OCI-LY3 (cell line): ENCODE results near the gene UMPS.
"Not testable (repeated sequence)": the region's sequence is repeated elsewhere in the genome, so short reads cannot be mapped to it uniquely, and the experiment has no call there.

Source experiments
- H2AFZ ChIP-seq: fragments of 200-600, 300-600 bp; shearing (Covaris generic); 2 replicates; pipeline ENCODE4 v1.6.0; 2014; ENCODE audit warnings: antibody characterized with exemption, low read depth, low read length
- H3K27ac ChIP-seq: fragments of 200-600, 300-600 bp; sonication (generic); 2 replicates; pipeline ENCODE4 v1.5.1; 2014; ENCODE audit warnings: mild to moderate bottlenecking, low read length, moderate library complexity, mixed read lengths
- H3K27me3 ChIP-seq: fragments of 200-600, 300-600 bp; sonication (generic); 2 replicates; pipeline ENCODE4 v1.6.1; 2014; ENCODE audit warnings: low read depth, low read length, mixed read lengths
- H3K36me3 ChIP-seq: fragments of 200-600, 300-600 bp; sonication (generic); replicated peaks from 2 replicates; pipeline ENCODE3; 2014; ENCODE audit warnings: low read depth, low read length, mixed read lengths
- H3K4me1 ChIP-seq: fragments of 300-600, 200-600 bp; sonication (generic); 2 replicates; pipeline ENCODE4 v1.6.1; 2014; ENCODE audit warnings: low read length, mixed read lengths
- H3K4me2 ChIP-seq: fragments of 200-600, 300-600 bp; sonication (generic); 2 replicates; pipeline ENCODE4 v1.6.1; 2014; ENCODE audit warnings: low read length, mixed read lengths
- H3K4me3 ChIP-seq: fragments of 300-600, 200-600 bp; sonication (generic); 2 replicates; pipeline ENCODE4 v1.5.1; 2014; ENCODE audit warnings: antibody characterized with exemption, mild to moderate bottlenecking, low read length, moderate library complexity
- H3K79me2 ChIP-seq: fragments of 300-600, 200-600 bp; shearing (Covaris generic); 2 replicates; pipeline ENCODE4 v1.6.1; 2014; ENCODE audit warnings: mild to moderate bottlenecking, low read length, mixed read lengths
- H3K9ac ChIP-seq: fragments of 300-600, 200-600 bp; shearing (Covaris generic); 2 replicates; pipeline ENCODE4 v1.6.0; 2014; ENCODE audit warnings: mild to moderate bottlenecking, low read length, moderate library complexity
- H3K9me3 ChIP-seq: fragments of 200-600, 300-600 bp; shearing (Covaris generic); 2 replicates; pipeline ENCODE4 v1.6.1; 2014; ENCODE audit warnings: low read length, mixed read lengths; ENCODE audit not compliant: insufficient read depth
- H4K20me1 ChIP-seq: fragments of 200-600, 300-600 bp; sonication (generic); 2 replicates; pipeline ENCODE4 v1.6.1; 2016; ENCODE audit warnings: low read length, mixed read lengths; ENCODE audit not compliant: insufficient read depth
- EZH2phosphoT487 ChIP-seq: fragments of 200-600 bp; shearing (Covaris generic); IDR thresholded peaks from 2 replicates; pipeline ENCODE4 v1.6.1; 2018; ENCODE audit warnings: antibody characterized with exemption, mixed run types, low read depth
- TF ChIP-seq, protein P1 (sequence below): fragments of 200-600, 300-600 bp; sonication (generic); IDR thresholded peaks from 2 replicates; pipeline ENCODE4 v1.5.1; 2014; ENCODE audit warnings: antibody characterized with exemption, low read length, low read depth

Gene UMPS

DNA sequence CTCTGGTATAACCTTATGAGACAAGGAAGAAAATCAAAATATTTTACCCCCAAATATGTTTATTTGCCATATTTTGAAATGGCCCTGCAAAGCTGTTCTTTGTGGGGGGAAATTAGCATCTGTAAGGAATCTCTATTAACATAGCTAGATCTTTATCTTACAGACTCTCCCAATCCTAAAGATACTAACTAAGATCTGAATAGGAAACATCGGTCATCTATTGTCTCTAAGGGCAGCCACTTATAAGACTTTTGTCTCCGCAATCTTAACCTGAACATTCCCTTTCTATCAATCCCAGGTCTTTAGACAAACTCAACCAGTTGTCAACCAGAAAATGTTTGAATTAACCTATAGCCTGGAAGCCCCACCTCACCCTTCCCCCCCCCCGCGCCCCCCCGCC, 21.2 kb downstream of the UMPS start:
- no peak overlapping the region for H2AFZ ChIP-seq
- H3K9ac ChIP-seq: no peak overlapping the region
- TF ChIP-seq, protein P1, sequence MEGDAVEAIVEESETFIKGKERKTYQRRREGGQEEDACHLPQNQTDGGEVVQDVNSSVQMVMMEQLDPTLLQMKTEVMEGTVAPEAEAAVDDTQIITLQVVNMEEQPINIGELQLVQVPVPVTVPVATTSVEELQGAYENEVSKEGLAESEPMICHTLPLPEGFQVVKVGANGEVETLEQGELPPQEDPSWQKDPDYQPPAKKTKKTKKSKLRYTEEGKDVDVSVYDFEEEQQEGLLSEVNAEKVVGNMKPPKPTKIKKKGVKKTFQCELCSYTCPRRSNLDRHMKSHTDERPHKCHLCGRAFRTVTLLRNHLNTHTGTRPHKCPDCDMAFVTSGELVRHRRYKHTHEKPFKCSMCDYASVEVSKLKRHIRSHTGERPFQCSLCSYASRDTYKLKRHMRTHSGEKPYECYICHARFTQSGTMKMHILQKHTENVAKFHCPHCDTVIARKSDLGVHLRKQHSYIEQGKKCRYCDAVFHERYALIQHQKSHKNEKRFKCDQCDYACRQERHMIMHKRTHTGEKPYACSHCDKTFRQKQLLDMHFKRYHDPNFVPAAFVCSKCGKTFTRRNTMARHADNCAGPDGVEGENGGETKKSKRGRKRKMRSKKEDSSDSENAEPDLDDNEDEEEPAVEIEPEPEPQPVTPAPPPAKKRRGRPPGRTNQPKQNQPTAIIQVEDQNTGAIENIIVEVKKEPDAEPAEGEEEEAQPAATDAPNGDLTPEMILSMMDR: no peak
- TF ChIP-seq EZH2phosphoT487: no peak
- H3K4me3 ChIP-seq: no peak overlapping the region
- H3K9me3 ChIP-seq: no peaks in the 10 kb centered on the region
- H3K79me2 ChIP-seq: no peaks in the 10 kb centered on the region
- H4K20me1 ChIP-seq: no peaks in the 10 kb centered on the region
- peaks cover 19% of the 10 kb centered on the region for H3K36me3 ChIP-seq
- H3K27ac ChIP-seq: no peak overlapping the region
- H3K27me3 ChIP-seq: no peaks in the 10 kb centered on the region
- H3K4me1 ChIP-seq: no peaks in the 10 kb centered on the region
- no peak overlapping the region for H3K4me2 ChIP-seq

DNA sequence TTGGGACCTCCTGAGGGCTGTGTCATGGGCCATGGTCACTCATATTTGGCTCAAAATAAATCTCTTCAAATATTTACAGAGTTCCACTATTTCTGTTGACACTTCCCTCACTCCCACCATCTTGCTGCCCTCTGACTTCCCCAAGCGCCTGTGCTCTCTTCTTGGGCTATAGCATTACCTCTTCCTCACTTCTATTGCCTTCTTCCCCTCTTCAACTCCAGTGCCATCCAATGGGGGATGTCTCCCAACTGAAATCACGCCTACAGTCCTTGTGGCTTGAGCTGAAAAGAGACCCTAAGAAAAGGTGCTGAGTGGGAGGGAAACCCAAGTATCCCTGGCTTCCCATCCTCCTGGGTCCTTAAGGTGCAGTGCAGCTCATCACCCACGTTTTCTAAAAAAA, 21.8 kb downstream of the UMPS start:
- H3K27me3 ChIP-seq: no peaks in the 10 kb centered on the region
- no peaks in the 10 kb centered on the region for H4K20me1 ChIP-seq
- H3K36me3 ChIP-seq: peaks cover 14% of the 10 kb centered on the region
- H3K4me3 ChIP-seq: no peak overlapping the region
- no peak overlapping the region for H3K4me2 ChIP-seq
- no peak overlapping the region for H3K27ac ChIP-seq
- no peak for TF ChIP-seq EZH2phosphoT487
- TF ChIP-seq, protein P1: no peak
- no peak overlapping the region for H2AFZ ChIP-seq
- no peaks in the 10 kb centered on the region for H3K4me1 ChIP-seq
- no peak overlapping the region for H3K9ac ChIP-seq
- H3K9me3 ChIP-seq: no peaks in the 10 kb centered on the region
- H3K79me2 ChIP-seq: no peaks in the 10 kb centered on the region

DNA sequence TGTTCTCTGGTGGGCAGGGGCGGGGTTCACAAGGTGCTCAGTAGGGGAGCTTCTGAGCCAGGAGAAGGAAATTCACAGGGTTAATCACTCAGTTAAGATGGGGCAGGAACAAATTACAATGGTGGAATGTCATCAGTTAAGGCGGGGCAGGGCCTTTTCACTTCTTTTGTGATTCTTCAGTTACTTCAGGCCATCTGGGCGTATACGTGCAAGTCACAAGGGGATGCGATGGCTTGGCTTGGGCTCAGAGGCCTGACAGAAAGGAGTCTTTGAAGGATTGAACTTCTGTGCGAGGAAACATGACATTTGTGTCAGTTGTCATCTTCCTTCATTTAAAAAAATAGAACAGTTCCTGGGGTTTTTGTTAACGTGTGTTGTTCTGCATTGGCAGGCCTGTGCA, 27.7 kb downstream of the UMPS start:
- not testable (repeated sequence) for H3K9me3 ChIP-seq, H3K36me3 ChIP-seq, H3K27me3 ChIP-seq, H3K4me2 ChIP-seq, H2AFZ ChIP-seq, H3K9ac ChIP-seq, H4K20me1 ChIP-seq, H3K4me3 ChIP-seq, H3K79me2 ChIP-seq, H3K27ac ChIP-seq
- H3K4me1 ChIP-seq: peaks cover 16% of the 10 kb centered on the region

DNA sequence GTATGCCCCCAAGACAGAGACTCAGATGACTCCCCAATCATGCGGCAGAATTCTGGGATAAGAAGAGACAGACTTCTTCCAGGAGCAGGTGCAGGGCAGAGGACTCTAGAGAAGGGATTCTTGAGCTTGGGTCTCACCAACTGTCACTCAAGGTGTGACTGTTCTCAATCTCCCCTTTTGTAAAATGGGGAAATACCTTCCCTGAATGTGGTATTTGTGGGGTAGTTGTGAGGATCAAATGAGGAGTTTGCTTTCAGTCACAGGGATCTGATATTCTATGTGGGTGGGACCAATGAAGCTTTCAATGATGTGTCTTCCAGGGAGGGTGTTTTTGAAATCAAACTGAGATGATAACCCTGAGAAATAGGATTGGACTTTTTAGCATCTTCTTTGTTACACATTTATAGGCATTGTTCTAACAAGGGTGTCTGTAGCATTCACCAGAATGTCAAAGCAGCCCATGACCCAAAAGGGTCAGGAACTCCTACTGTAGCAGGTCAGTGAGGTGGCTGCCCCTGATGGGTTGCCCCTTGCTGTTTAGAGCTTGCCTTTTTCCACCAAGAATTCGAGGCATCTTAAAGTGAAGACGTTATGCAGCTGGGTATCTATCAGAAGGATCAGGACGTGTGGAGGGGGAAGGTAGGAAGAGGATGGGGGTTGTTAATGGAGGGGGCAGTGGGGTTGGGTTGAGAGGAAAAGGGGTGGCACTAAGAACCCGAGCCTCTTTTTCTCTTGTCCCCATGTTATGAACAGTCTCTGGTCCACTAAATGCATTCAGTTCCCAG, 28.8 kb downstream of the UMPS start:
- Histone ChIP-seq H2AFZ (no peak overlapping the region), H3K27ac (no peak overlapping the region), H3K9ac (no peak overlapping the region), H3K4me1 (peaks cover 16% of the 10 kb centered on the region), H3K4me2 (no peak overlapping the region), H3K27me3 (no peaks in the 10 kb centered on the region), H3K36me3 (no peaks in the 10 kb centered on the region), H3K9me3 (no peaks in the 10 kb centered on the region), H3K4me3 (no peak overlapping the region), H3K79me2 (no peaks in the 10 kb centered on the region), H4K20me1 (no peaks in the 10 kb centered on the region)
- TF ChIP-seq, protein P1: no peak
- no peak for TF ChIP-seq EZH2phosphoT487
